MCF 10A (cell line): Measurements from ENCODE around the gene C11orf86. TPM values are rescaled to one million over a fixed set of nuclear protein-coding genes. Genes with fewer than 3 reads are reported as not detected.

Experiments
- BruUV-seq: library from RNA; stranded (reverse); fragments of 400-500 nt; replicated peaks from 2 replicates; lab custom pipeline; 2021; lab: Mats Ljungman, UMichigan
- CTCF ChIA-PET: fragments of 300-600 bp; sonication (Branson Sonifier 250); formaldehyde crosslinking; extraction: SDS; loops from one replicate; lab custom pipeline; 2021; ENCODE audit warnings: antibody characterized with exemption, inconsistent platforms; lab: Yijun Ruan, JAX
- POLR2A ChIA-PET: fragments of 300-600, 350-650 bp; sonication (Branson Sonifier 250); formaldehyde crosslinking; extraction: SDS; loops from one replicate; lab custom pipeline; 2020; ENCODE audit warnings: antibody characterized with exemption, inconsistent platforms; lab: Yijun Ruan, JAX
- DNase-seq: peaks from one replicate; pipeline ENCODE4 v3.0.0-alpha.2; 2018; ENCODE audit not compliant: unreplicated experiment
- H3K27ac Mint-ChIP-seq: one replicate; pipeline ENCODE4 v1.8.0; 2022; ENCODE audit warnings: mild to moderate bottlenecking, low read depth, mixed read lengths; ENCODE audit not compliant: unreplicated experiment
- H3K27me3 Mint-ChIP-seq: one replicate; pipeline ENCODE4 v1.8.0; 2022; ENCODE audit warnings: mixed read lengths; ENCODE audit not compliant: insufficient read depth, unreplicated experiment
- H3K36me3 Mint-ChIP-seq: one replicate; pipeline ENCODE4 v1.8.0; 2022; ENCODE audit warnings: mild to moderate bottlenecking, moderate library complexity, mixed read lengths; ENCODE audit not compliant: insufficient read depth, unreplicated experiment
- H3K4me1 Mint-ChIP-seq: one replicate; pipeline ENCODE4 v1.8.0; 2022; ENCODE audit warnings: mixed read lengths; ENCODE audit not compliant: insufficient read depth, unreplicated experiment
- H3K4me3 Mint-ChIP-seq: one replicate; pipeline ENCODE4 v1.8.0; 2022; ENCODE audit warnings: mild to moderate bottlenecking, moderate library complexity, mixed read lengths; ENCODE audit not compliant: unreplicated experiment
- H3K9me3 Mint-ChIP-seq: one replicate; pipeline ENCODE4 v1.8.0; 2022; ENCODE audit warnings: mixed read lengths; ENCODE audit not compliant: unreplicated experiment
- CTCF ChIP-seq: fragments of 200-600 bp; IDR thresholded peaks from one replicate; pipeline ENCODE4 v1.8.0; 2022; ENCODE audit warnings: antibody characterized with exemption, mild to moderate bottlenecking; ENCODE audit not compliant: unreplicated experiment
- intact Hi-C: fragments of 100-400 bp; cut with micrococcal nuclease; formaldehyde crosslinking; loops from 2 replicates; pipeline ENCODE4 v1.14.1; 2022
- total RNA-seq: library from RNA; stranded (reverse); gene quantifications from 2 replicates; pipeline ENCODE4 v1.2.3, GENCODE V29; 2022

Gene C11orf86
- total RNA-seq, 1 experiment from 2014 or later = not detected

DNA sequence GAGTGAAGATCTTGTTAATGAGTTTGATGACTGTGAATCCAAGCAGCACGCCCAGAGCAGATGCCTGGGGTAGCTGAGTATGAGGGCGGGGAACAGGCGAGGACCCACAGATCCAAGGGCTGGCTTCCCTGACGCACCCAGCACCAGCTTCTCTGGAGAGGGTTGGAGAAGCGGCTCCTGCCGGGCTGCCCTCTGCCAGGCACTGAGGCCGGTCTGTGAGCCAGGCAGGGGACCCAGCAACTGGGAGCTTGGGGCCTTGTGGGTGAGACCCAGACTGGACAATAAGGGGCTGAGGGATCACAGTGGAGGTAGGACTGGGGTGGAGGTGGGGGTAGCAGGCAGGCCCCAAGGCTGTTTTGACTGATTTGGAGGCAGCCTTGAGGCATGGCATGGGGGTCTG is 39.2 kb downstream of the C11orf86 start:
- Mint-ChIP-seq H3K4me3 (no peak overlapping the region), H3K9me3 (peaks cover 7% of the 10 kb centered on the region), H3K27ac (no peak overlapping the region), H3K4me1 (no peaks in the 10 kb centered on the region), H3K36me3 (peaks cover 6% of the 10 kb centered on the region), H3K27me3 (no peaks in the 10 kb centered on the region)
- ChIA-PET CTCF (no interaction called here), POLR2A (interaction anchor here (1.2 kb wide), 1 partner anchor 13 kb away, joined by 4 read pairs; no protein-coding TSS in a partner anchor)
- no peak for TF ChIP-seq CTCF
- DNase-seq = no peak
- BruUV-seq = no TSS peak
- intact Hi-C loops = no loop called here

GRCh38 chr11:67015048-67015447 is 39.9 kb downstream of the C11orf86 start:
- H3K4me3 Mint-ChIP-seq = no peak overlapping the region
- ChIA-PET CTCF (interaction anchor here (1.1 kb wide), 1 partner anchor 44 kb away, joined by 3 read pairs; no protein-coding TSS in a partner anchor), POLR2A (interaction anchor here (1.2 kb wide), 1 partner anchor 12 kb away, joined by 4 read pairs; no protein-coding TSS in a partner anchor)
- no peak for TF ChIP-seq CTCF
- no peaks in the 10 kb centered on the region for H3K4me1 Mint-ChIP-seq
- DNase-seq = no peak
- peaks cover 7% of the 10 kb centered on the region for H3K9me3 Mint-ChIP-seq
- peaks cover 6% of the 10 kb centered on the region for H3K36me3 Mint-ChIP-seq
- H3K27ac Mint-ChIP-seq = no peak overlapping the region
- intact Hi-C loops = no loop called here
- no TSS peak for BruUV-seq
- H3K27me3 Mint-ChIP-seq = no peaks in the 10 kb centered on the region

- ChIA-PET CTCF (interaction anchor here (0.7 to 1.0 kb wide), 2 partner anchors 10 to 12 kb away, joined by 3 to 5 read pairs; no protein-coding TSS in a partner anchor), POLR2A (no interaction called here)
- no peak for DNase-seq
- Mint-ChIP-seq H3K4me1 (no peaks in the 10 kb centered on the region), H3K27me3 (no peaks in the 10 kb centered on the region), H3K9me3 (peaks cover 7% of the 10 kb centered on the region), H3K27ac (no peak overlapping the region), H3K4me3 (no peak overlapping the region), H3K36me3 (peaks cover 6% of the 10 kb centered on the region)
- no peak for TF ChIP-seq CTCF
- BruUV-seq = no TSS peak
- intact Hi-C loops = no loop called here
Measured at GRCh38 chr11:67016550-67016949, 41.4 kb downstream of the C11orf86 start.

DNA sequence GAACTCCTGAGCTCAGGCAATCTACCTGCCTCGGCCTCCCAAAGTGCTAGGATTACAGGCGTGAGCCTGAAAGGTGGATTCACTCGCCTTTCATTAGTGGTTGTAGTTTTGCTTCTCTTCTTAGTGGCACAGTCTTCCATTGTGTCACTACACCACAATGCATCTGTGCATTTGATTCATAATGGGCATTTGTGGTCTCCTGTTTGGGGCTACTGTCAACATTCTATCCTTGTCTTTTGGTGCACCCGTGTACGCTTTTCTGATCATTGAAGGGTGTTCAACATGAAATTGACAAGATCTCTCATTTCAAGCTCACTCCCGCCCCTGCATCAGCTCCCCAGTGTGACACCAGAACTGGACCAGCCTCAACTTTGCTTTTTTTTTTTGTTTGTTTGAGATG is 45.8 kb downstream of the C11orf86 start:
- no peaks in the 10 kb centered on the region for H3K27me3 Mint-ChIP-seq
- intact Hi-C loops = loop anchor here (5.0 kb wide), 1 partner anchor 179 kb away; the partner anchor contains the start of gene RCE1
- BruUV-seq = no TSS peak
- POLR2A ChIA-PET = interaction anchor here (0.5 to 1.0 kb wide), 2 partner anchors 16 to 81 kb away, joined by 3 read pairs; no protein-coding TSS in a partner anchor
- H3K4me3 Mint-ChIP-seq = no peak overlapping the region
- H3K36me3 Mint-ChIP-seq = no peaks in the 10 kb centered on the region
- TF ChIP-seq CTCF = no peak
- no peak for DNase-seq
- no peak overlapping the region for H3K27ac Mint-ChIP-seq
- H3K4me1 Mint-ChIP-seq = peaks cover 11% of the 10 kb centered on the region
- peaks cover 7% of the 10 kb centered on the region for H3K9me3 Mint-ChIP-seq
- CTCF ChIA-PET = interaction anchor here (0.7 to 1.4 kb wide), 5 partner anchors 9 to 139 kb away, joined by 3 to 5 read pairs (median 3); no protein-coding TSS in a partner anchor
